ENCODE results near the gene SYT5. TPM values are rescaled to one million over a fixed set of nuclear protein-coding genes. Genes with fewer than 3 reads are reported as not detected.

SYT5 gene
- total and polyA plus RNA-seq, 2 of the 13 experiments (the other 11 are each of a cell fraction or from before 2014, with no cell fraction given), result not detected

GRCh38 chr19:55212447-55212846 is 32.4 kb upstream of the SYT5 start (continued):
- no peak for TF ChIP-seq ZNF737 (CRISPR knock-in tag; IDR thresholded peaks at IDR 0.05; ENCODE audit: borderline replicate concordance)
- TF ChIP-seq HNRNPL (IDR thresholded peaks at IDR 0.05; ENCODE audit: low read depth, low read length), result no peak
- TF ChIP-seq ZNF318 (CRISPR knock-in tag; IDR thresholded peaks at IDR 0.05), result no peak
- TF ChIP-seq KLF15 (CRISPR knock-in tag; IDR thresholded peaks at IDR 0.05; ENCODE audit: borderline replicate concordance), result no peak
- no peak for TF ChIP-seq ADNP (CRISPR knock-in tag; IDR thresholded peaks at IDR 0.05)
- TF ChIP-seq HOMEZ (CRISPR knock-in tag; IDR thresholded peaks at IDR 0.05; ENCODE audit: low read depth), result peak; percentile 31; the same call in 1 of the 2 replicates
- TF ChIP-seq GPBP1L1 (CRISPR knock-in tag; IDR thresholded peaks at IDR 0.05), result no peak
- TF ChIP-seq THAP11 (CRISPR knock-in tag; IDR thresholded peaks at IDR 0.05), result peak; percentile 56
- no peak for TF ChIP-seq NR0B2 (CRISPR knock-in tag; IDR thresholded peaks at IDR 0.05)
- TF ChIP-seq ZNF713 (CRISPR knock-in tag; IDR thresholded peaks at IDR 0.05), result no peak
- no peak for TF ChIP-seq HOXA7 (CRISPR knock-in tag; IDR thresholded peaks at IDR 0.05)
- TF ChIP-seq CBFB (CRISPR knock-in tag; IDR thresholded peaks at IDR 0.05), result no peak
- TF ChIP-seq GATAD2A (CRISPR knock-in tag; IDR thresholded peaks at IDR 0.05), result peak; percentile 45; the same call in 1 of the 2 replicates
- no peak for TF ChIP-seq SIX4 (CRISPR knock-in tag; IDR thresholded peaks at IDR 0.05)
- no peak for TF ChIP-seq ATRX (CRISPR knock-in tag; IDR thresholded peaks at IDR 0.05; ENCODE audit: borderline replicate concordance)
- no peak for TF ChIP-seq BCL3 (CRISPR knock-in tag; IDR thresholded peaks at IDR 0.05)
- TF ChIP-seq IRF2 (CRISPR knock-in tag; IDR thresholded peaks at IDR 0.05), result peak; percentile 43; the same call in 1 of the 2 replicates
- TF ChIP-seq FOXK1 (CRISPR knock-in tag; IDR thresholded peaks at IDR 0.05; ENCODE audit: borderline replicate concordance, low read depth), result no peak
- TF ChIP-seq ETV5 (CRISPR knock-in tag; IDR thresholded peaks at IDR 0.05; ENCODE audit: borderline replicate concordance), result no peak
